Peyer's patch (tissue), 4 donors: ENCODE results near the gene IKZF5.

Source experiments
- CTCF ChIP-seq, 6 experiments: fragments of 450-650 bp in 4 of 6; fragments of 200-600 bp in 2 of 6; sonication (generic) in 1 of 6; IDR thresholded peaks; one replicate each; pipeline ENCODE4 v1.5.1; 2017 to 2019; ENCODE audit warnings: antibody characterized with exemption in 6 of 6, mild to moderate bottlenecking in 3 of 6, moderate library complexity in 1 of 6
- POLR2A ChIP-seq, 2 donors: fragments of 450-650 bp; IDR thresholded peaks; one replicate each; pipeline ENCODE4 v1.5.1; 2017; ENCODE audit warnings: antibody characterized with exemption in 2 of 2, mild to moderate bottlenecking in 2 of 2, moderate library complexity in 2 of 2

- TF ChIP-seq CTCF (IDR thresholded peaks at IDR 0.05), result no peak
- TF ChIP-seq POLR2A (IDR thresholded peaks at IDR 0.05), result no peak
These were observed 30.4 kb upstream of the IKZF5 start for GRCh38 chr10:123038782-123039631.
